H1 (cell line): ENCODE measurements around the gene DCLK1. TPM values are rescaled to one million over a fixed set of nuclear protein-coding genes. Genes with fewer than 3 reads are reported as not detected.

ENCODE experiments used
- CHD7 ChIP-seq: fragments of 300-600 bp; sonication (generic); IDR thresholded peaks from 2 replicates; pipeline ENCODE4 v1.7.1; 2012; ENCODE audit warnings: low read length, moderate library complexity, mild to moderate bottlenecking, inconsistent platforms; ENCODE audit not compliant: insufficient replicate concordance
- JUND ChIP-seq: IDR thresholded peaks from 2 replicates; pipeline ENCODE4 v1.6.1; 2011; ENCODE audit warnings: mild to moderate bottlenecking, improper control_type of control experiment, low read length
- polyA plus RNA-seq, 7 experiments: library from polyadenylated mRNA; depleted of rRNA in 3 of 7; stranded (reverse) in 5 of 7; unstranded in 2 of 7; fragments of >200 nt in 5 of 7; fragments of 200-250 nt in 2 of 7; gene quantifications; 1 replicate in 5 of 7; 2 replicates in 1 of 7; 4 replicates in 1 of 7; pipeline versions ENCODE4 v1.2.1 to v1.2.3, GENCODE V29; 2011 to 2013; ENCODE audit warnings: missing spikeins in 2 of 7, mixed read lengths in 2 of 7
- total RNA-seq: library from RNA; stranded (reverse); fragmentation: NEBNext Ultra II Directional; extraction: Animal tissue kit (Norgen Biotek cat#: 25700); gene quantifications from 2 replicates; pipeline ENCODE4 v1.2.1, GENCODE V29; 2021

Gene DCLK1
- total and polyA plus RNA-seq, 2 of the 8 experiments (the other 6 are each of a cell fraction or from before 2014, with no cell fraction given), result 22.8 to 41.0 TPM

- TF ChIP-seq CHD7 (no peak), JUND (no peak)
These were observed 236.5 kb downstream of the DCLK1 start (continued) for GRCh38 chr13:35894636-35895035.
